DOHH2 (cell line): Measurements from ENCODE around the gene TBC1D16.

Experiments
- EZH2phosphoT487 ChIP-seq: fragments of 200-600 bp; sonication (generic); IDR thresholded peaks from 2 replicates; pipeline ENCODE4 v1.6.1; 2017; ENCODE audit warnings: borderline replicate concordance, mild to moderate bottlenecking, antibody characterized with exemption, low read length, moderate library complexity, mixed read lengths
- TF ChIP-seq, protein P1 (sequence below): fragments of 200-600 bp; sonication (generic); IDR thresholded peaks from one replicate; pipeline ENCODE4 v1.5.1; 2014; ENCODE audit warnings: antibody characterized with exemption, mild to moderate bottlenecking, low read depth, low read length; ENCODE audit not compliant: poor library complexity, severe bottlenecking

DNA sequence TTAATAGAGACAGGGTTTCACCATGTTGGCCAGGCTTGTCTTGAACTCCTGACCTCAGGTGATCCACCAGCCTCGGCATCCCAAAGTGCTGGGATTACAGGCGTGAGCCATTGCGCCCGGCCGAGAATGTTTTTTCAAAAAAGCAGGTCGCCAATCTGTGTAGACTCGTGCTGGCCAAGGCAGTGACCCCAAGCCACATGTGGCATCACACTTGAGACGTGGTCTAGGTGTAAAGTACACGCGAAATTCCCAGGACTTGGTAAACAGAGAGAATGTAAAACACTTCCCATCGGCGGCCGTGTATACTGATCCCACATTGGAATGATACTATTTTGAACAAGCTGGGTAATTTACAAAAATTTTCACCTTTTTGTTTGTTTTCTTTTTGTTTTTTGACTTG is 41.1 kb downstream of the TBC1D16 start:
- TF ChIP-seq, protein P1, sequence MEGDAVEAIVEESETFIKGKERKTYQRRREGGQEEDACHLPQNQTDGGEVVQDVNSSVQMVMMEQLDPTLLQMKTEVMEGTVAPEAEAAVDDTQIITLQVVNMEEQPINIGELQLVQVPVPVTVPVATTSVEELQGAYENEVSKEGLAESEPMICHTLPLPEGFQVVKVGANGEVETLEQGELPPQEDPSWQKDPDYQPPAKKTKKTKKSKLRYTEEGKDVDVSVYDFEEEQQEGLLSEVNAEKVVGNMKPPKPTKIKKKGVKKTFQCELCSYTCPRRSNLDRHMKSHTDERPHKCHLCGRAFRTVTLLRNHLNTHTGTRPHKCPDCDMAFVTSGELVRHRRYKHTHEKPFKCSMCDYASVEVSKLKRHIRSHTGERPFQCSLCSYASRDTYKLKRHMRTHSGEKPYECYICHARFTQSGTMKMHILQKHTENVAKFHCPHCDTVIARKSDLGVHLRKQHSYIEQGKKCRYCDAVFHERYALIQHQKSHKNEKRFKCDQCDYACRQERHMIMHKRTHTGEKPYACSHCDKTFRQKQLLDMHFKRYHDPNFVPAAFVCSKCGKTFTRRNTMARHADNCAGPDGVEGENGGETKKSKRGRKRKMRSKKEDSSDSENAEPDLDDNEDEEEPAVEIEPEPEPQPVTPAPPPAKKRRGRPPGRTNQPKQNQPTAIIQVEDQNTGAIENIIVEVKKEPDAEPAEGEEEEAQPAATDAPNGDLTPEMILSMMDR, result no peak
- no peak for TF ChIP-seq EZH2phosphoT487
